Endothelial cell of umbilical vein (primary cell): ENCODE results near the gene SHOC2. TPM values are rescaled to one million over a fixed set of nuclear protein-coding genes. Genes with fewer than 3 reads are reported as not detected.

Source experiments
- BruUV-seq: library from RNA; stranded (reverse); fragments of 400-500 nt; replicated peaks from 2 replicates; lab custom pipeline; 2021; lab: Mats Ljungman, UMichigan
- CTCF ChIA-PET: fragments of 300-600, 350-600 bp; sonication (Branson Sonifier 250); formaldehyde crosslinking; loops from one replicate; lab custom pipeline; 2021; ENCODE audit warnings: antibody characterized with exemption, inconsistent platforms; lab: Charles Lee
- POLR2A ChIA-PET: fragments of 300-600, 350-600 bp; sonication (Branson Sonifier 250); formaldehyde crosslinking; loops from one replicate; lab custom pipeline; 2021; ENCODE audit warnings: antibody characterized with exemption, inconsistent platforms; lab: Charles Lee
- DNase-seq: peaks from one replicate; pipeline ENCODE4 v3.0.0-alpha.2; 2011; ENCODE audit warnings: low read depth, low spot score
- FAIRE-seq: peaks from 2 replicates; lab custom pipeline; 2011; peaks lifted over from hg19 to GRCh38; lab: Jason Lieb, UNC
- H2AFZ ChIP-seq: 2 replicates; pipeline ENCODE4 v1.6.0; 2012; ENCODE audit warnings: low read depth, low read length, control low read depth, inconsistent platforms
- H3K27ac ChIP-seq: 2 replicates; pipeline ENCODE4 v1.5.1; 2011; ENCODE audit warnings: low read depth, mild to moderate bottlenecking, control low read depth, low read length, moderate library complexity; ENCODE audit not compliant: insufficient read depth
- H3K27me3 ChIP-seq, 2 experiments: 2 replicates each; pipeline versions ENCODE4 v1.6.0 to v1.6.1; 2011; ENCODE audit warnings: low read length in 2 of 2, mixed read lengths in 1 of 2; ENCODE audit not compliant: control insufficient read depth in 2 of 2, insufficient read depth in 2 of 2
- H3K36me3 ChIP-seq, 2 experiments: 2 replicates in 1 of 2; 3 replicates in 1 of 2; pipeline ENCODE4 v1.5.1; 2011; ENCODE audit warnings: low read length in 2 of 2, mild to moderate bottlenecking in 1 of 2, moderate library complexity in 1 of 2; ENCODE audit not compliant: control insufficient read depth in 2 of 2, insufficient read depth in 2 of 2; ENCODE audit errors: extremely low read depth in 1 of 2
- H3K4me1 ChIP-seq: 3 replicates; pipeline ENCODE4 v1.5.1; 2011; ENCODE audit warnings: mild to moderate bottlenecking, low read length; ENCODE audit not compliant: control insufficient read depth, insufficient read depth; ENCODE audit errors: extremely low read depth
- H3K4me2 ChIP-seq: 2 replicates; pipeline ENCODE4 v1.6.1; 2011; ENCODE audit warnings: low read length, control low read depth, mixed read lengths; ENCODE audit not compliant: insufficient read depth
- H3K4me3 ChIP-seq, 3 experiments: fragments of 200-600 bp in 1 of 3; sonication (generic), shearing (Covaris generic) in 1 of 3; replicated peaks in 1 of 3; 2 replicates each; pipeline ENCODE4 v1.5.1; 2011 to 2016; ENCODE audit warnings: control low read depth in 3 of 3, low read length in 3 of 3, mild to moderate bottlenecking in 2 of 3, inconsistent platforms in 1 of 3, low read depth in 1 of 3, moderate library complexity in 1 of 3; ENCODE audit not compliant: insufficient read depth in 1 of 3
- H3K79me2 ChIP-seq: 2 replicates; pipeline ENCODE4 v1.6.0; 2012; ENCODE audit warnings: low read length, inconsistent platforms; ENCODE audit not compliant: control insufficient read depth, insufficient read depth
- H3K9ac ChIP-seq: replicated peaks from 2 replicates; pipeline ENCODE3; 2011; ENCODE audit warnings: low read length, control low read depth; ENCODE audit not compliant: insufficient read depth; ENCODE audit errors: extremely low read depth
- H3K9me1 ChIP-seq: replicated peaks from 3 replicates; pipeline ENCODE4 v1.6.0; 2011; ENCODE audit warnings: mild to moderate bottlenecking, low read length; ENCODE audit not compliant: control insufficient read depth, insufficient read depth; ENCODE audit errors: extremely low read depth
- H3K9me3 ChIP-seq: replicated peaks from 2 replicates; pipeline ENCODE4 v1.5.1; 2012; ENCODE audit warnings: low read length, inconsistent platforms; ENCODE audit not compliant: control insufficient read depth, insufficient read depth
- H4K20me1 ChIP-seq: replicated peaks from 2 replicates; pipeline ENCODE3; 2011; ENCODE audit warnings: mild to moderate bottlenecking, low read length; ENCODE audit not compliant: control insufficient read depth, insufficient read depth; ENCODE audit errors: extremely low read depth
- CTCF ChIP-seq, 2 donors: IDR thresholded peaks; 1 replicate in 1 of 2; 2 replicates in 1 of 2; pipeline ENCODE4 v1.5.1; 2011; ENCODE audit warnings: low read length in 2 of 2, mild to moderate bottlenecking in 2 of 2, moderate library complexity in 2 of 2, control low read depth in 1 of 2, inconsistent platforms in 1 of 2, low read depth in 1 of 2; ENCODE audit not compliant: insufficient read depth in 1 of 2; ENCODE audit errors: extremely low read depth in 1 of 2
- EZH2 ChIP-seq: IDR thresholded peaks from 2 replicates; pipeline ENCODE4 v1.6.1; 2012; ENCODE audit warnings: borderline replicate concordance, low read depth, mild to moderate bottlenecking, moderate library complexity, low read length, inconsistent platforms; ENCODE audit not compliant: severe bottlenecking
- FOS ChIP-seq: IDR thresholded peaks from 2 replicates; pipeline ENCODE4 v1.6.1; 2011; ENCODE audit warnings: mild to moderate bottlenecking, low read length, moderate library complexity, borderline replicate concordance; ENCODE audit not compliant: insufficient read depth
- GATA2 ChIP-seq: IDR thresholded peaks from 2 replicates; pipeline ENCODE4 v1.7.0; 2011; ENCODE audit warnings: low read depth, mild to moderate bottlenecking, moderate library complexity, mixed read lengths, low read length; ENCODE audit not compliant: insufficient read length, insufficient read depth
- JUN ChIP-seq: IDR thresholded peaks from 2 replicates; pipeline ENCODE4 v1.6.1; 2011; ENCODE audit warnings: borderline replicate concordance, low read depth; ENCODE audit not compliant: insufficient read length, insufficient read depth
- MAX ChIP-seq: IDR thresholded peaks from 2 replicates; pipeline ENCODE4 v1.6.1; 2011; ENCODE audit not compliant: insufficient read depth, insufficient read length
- MYC ChIP-seq: IDR thresholded peaks from one replicate; pipeline ENCODE4 v1.6.1; 2011; ENCODE audit warnings: mild to moderate bottlenecking, low read depth, low read length
- POLR2A ChIP-seq: IDR thresholded peaks from 2 replicates; pipeline ENCODE4 v1.6.1; 2012; ENCODE audit warnings: low read depth, mild to moderate bottlenecking, control low read depth, low read length
- POLR2AphosphoS5 ChIP-seq: IDR thresholded peaks from 2 replicates; pipeline ENCODE4 v1.6.1; 2012; ENCODE audit warnings: low read depth, mild to moderate bottlenecking, control low read depth, low read length, moderate library complexity; ENCODE audit not compliant: insufficient read depth
- dilution Hi-C: fragments of 300-500 bp; cut with MboI; formaldehyde crosslinking; loops from one replicate; pipeline ENCODE4 v1.15.0; 2019; ENCODE audit warnings: low sequenced_read_pairs; ENCODE audit not compliant: extremely low pct_ligation_motif_present
- intact Hi-C: fragments of 100-400 bp; cut with micrococcal nuclease; formaldehyde crosslinking; loops from one replicate; pipeline ENCODE4 v1.10.0; 2022
- polyA plus RNA-seq, 4 experiments: library from polyadenylated mRNA; depleted of rRNA in 3 of 4; stranded (reverse) in 3 of 4; unstranded in 1 of 4; fragments of >200 nt; gene quantifications; 2 replicates each; pipeline versions ENCODE4 v1.2.1 to v1.2.3, GENCODE V29; 2011 to 2012; ENCODE audit warnings: missing spikeins in 1 of 4
- total RNA-seq: library from RNA; stranded (reverse); gene quantifications from 2 replicates; pipeline ENCODE4 v1.2.3, GENCODE V29; 2021

SHOC2 gene
- total and polyA plus RNA-seq, 2 donors (not counting 3 experiments of a cell fraction or from before 2014, with no cell fraction given): 13.0 to 37.1 TPM

GRCh38 chr10:110932505-110933180 is 13.2 kb downstream of the SHOC2 start:
- H3K4me2 ChIP-seq: no peak overlapping the region
- H3K9me3 ChIP-seq: no peaks in the 10 kb centered on the region
- H3K9ac ChIP-seq: no peak overlapping the region
- H3K9me1 ChIP-seq: peaks cover 4% of the 10 kb centered on the region
- ChIA-PET CTCF (interaction anchor here (0.7 to 1.2 kb wide), 3 partner anchors 34 to 1205 kb away, joined by 3 read pairs; no protein-coding TSS in a partner anchor), POLR2A (no interaction called here)
- no peak overlapping the region for H3K27ac ChIP-seq
- H3K79me2 ChIP-seq: peaks cover 78% of the 10 kb centered on the region
- H4K20me1 ChIP-seq: peaks cover 12% of the 10 kb centered on the region
- no peak for TF ChIP-seq POLR2AphosphoS5
- TF ChIP-seq POLR2A: no peak
- no peak for TF ChIP-seq GATA2
- no peak for TF ChIP-seq EZH2
- TF ChIP-seq MAX: no peak
- TF ChIP-seq FOS: no peak
- no peak for TF ChIP-seq MYC
- no peak for TF ChIP-seq JUN
- no peak for TF ChIP-seq CTCF (IDR thresholded peaks at IDR 0.05; ENCODE audit: extremely low read depth in 1 of 2, insufficient read depth in 1 of 2, low read depth in 1 of 2, low read length in 2 of 2)
- H2AFZ ChIP-seq: no peak overlapping the region
- FAIRE-seq (no peak), DNase-seq (no peak)
- no TSS peak for BruUV-seq
- no peaks in the 10 kb centered on the region for H3K36me3 ChIP-seq
- no peaks in the 10 kb centered on the region for H3K27me3 ChIP-seq
- dilution Hi-C loops (no loop called here), intact Hi-C loops (no loop called here)
- H3K4me1 ChIP-seq: no peaks in the 10 kb centered on the region
- H3K4me3 ChIP-seq: no peak overlapping the region
